Ureter (tissue), 1 donor: Measurements from ENCODE around the gene CMTM3. TPM values are rescaled to one million over a fixed set of nuclear protein-coding genes. Genes with fewer than 3 reads are reported as not detected.
"Not testable (repeated sequence)": the region's sequence is repeated elsewhere in the genome, so short reads cannot be mapped to it uniquely, and the experiment has no call there.

Experiments
- DNase-seq: peaks from one replicate; pipeline ENCODE4 v3.0.0-alpha.2; 2020; ENCODE audit warnings: low spot score
- total RNA-seq: library from RNA; stranded (reverse); gene quantifications from one replicate; pipeline ENCODE4 v1.2.4, GENCODE V29; 2023
- donor health status: DM: yes; HTN: yes; CAD: no.

Gene CMTM3
- total RNA-seq, result 25.4 TPM

GRCh38 chr16:66604376-66605176 is at the start of gene CMTM3:
TSS of gene CMTM3 (plus strand) at chr16:66604704. CDS start at chr16:66604806, 102 bp downstream.
- peak; percentile 67 for DNase-seq

- DNase-seq, result no peak
Observed at GRCh38 chr16:66560107-66560506, 44.4 kb upstream of the CMTM3 start.

- DNase-seq, result no peak
Observed at GRCh38 chr16:66561381-66562080, 43.0 kb upstream of the CMTM3 start.

GRCh38 chr16:66562409-66562808 is 42.1 kb upstream of the CMTM3 start:
- DNase-seq, result no peak

- no peak for DNase-seq
Observed at GRCh38 chr16:66562986-66563385, 41.5 kb upstream of the CMTM3 start.

GRCh38 chr16:66563574-66564334 is 40.8 kb upstream of the CMTM3 start:
- DNase-seq, result no peak

- no peak for DNase-seq
Observed at GRCh38 chr16:66566051-66566901, 38.2 kb upstream of the CMTM3 start, which contains the start of gene CMTM1. TSS of gene CMTM1 (plus strand) at chr16:66566439. CDS start at chr16:66566514, 75 bp downstream.

GRCh38 chr16:66567270-66567669 is 37.2 kb upstream of the CMTM3 start:
- DNase-seq, result not testable (repeated sequence)

GRCh38 chr16:66568355-66568754 is 36.1 kb upstream of the CMTM3 start:
- no peak for DNase-seq

- no peak for DNase-seq
Observed at GRCh38 chr16:66569131-66569530, 35.4 kb upstream of the CMTM3 start.

- no peak for DNase-seq
Observed at GRCh38 chr16:66569827-66570405, 34.6 kb upstream of the CMTM3 start.

- DNase-seq, result no peak
Observed at GRCh38 chr16:66572356-66572755, 32.1 kb upstream of the CMTM3 start.

GRCh38 chr16:66574081-66574480 is 30.4 kb upstream of the CMTM3 start:
- DNase-seq, result no peak

- no peak for DNase-seq
Observed at GRCh38 chr16:66574531-66574930, 30.0 kb upstream of the CMTM3 start.

- no peak for DNase-seq
Observed at GRCh38 chr16:66575060-66575459, 29.4 kb upstream of the CMTM3 start.

GRCh38 chr16:66576296-66576695 is 28.2 kb upstream of the CMTM3 start:
- DNase-seq, result no peak

GRCh38 chr16:66578651-66579531 is 25.6 kb upstream of the CMTM3 start, which contains the start of gene CMTM2:
TSS of gene CMTM2 (plus strand) at chr16:66579463. CDS start at chr16:66579608, 145 bp downstream.
- no peak for DNase-seq

GRCh38 chr16:66580605-66581209 is 23.8 kb upstream of the CMTM3 start:
- DNase-seq, result no peak

- DNase-seq, result no peak
Observed at GRCh38 chr16:66581246-66581952, 23.1 kb upstream of the CMTM3 start.
